ENCODE data around the gene EPB41L5.
"Not testable (repeated sequence)": the region's sequence is repeated elsewhere in the genome, so short reads cannot be mapped to it uniquely, and the experiment has no call there.

The EPB41L5 gene

DNA sequence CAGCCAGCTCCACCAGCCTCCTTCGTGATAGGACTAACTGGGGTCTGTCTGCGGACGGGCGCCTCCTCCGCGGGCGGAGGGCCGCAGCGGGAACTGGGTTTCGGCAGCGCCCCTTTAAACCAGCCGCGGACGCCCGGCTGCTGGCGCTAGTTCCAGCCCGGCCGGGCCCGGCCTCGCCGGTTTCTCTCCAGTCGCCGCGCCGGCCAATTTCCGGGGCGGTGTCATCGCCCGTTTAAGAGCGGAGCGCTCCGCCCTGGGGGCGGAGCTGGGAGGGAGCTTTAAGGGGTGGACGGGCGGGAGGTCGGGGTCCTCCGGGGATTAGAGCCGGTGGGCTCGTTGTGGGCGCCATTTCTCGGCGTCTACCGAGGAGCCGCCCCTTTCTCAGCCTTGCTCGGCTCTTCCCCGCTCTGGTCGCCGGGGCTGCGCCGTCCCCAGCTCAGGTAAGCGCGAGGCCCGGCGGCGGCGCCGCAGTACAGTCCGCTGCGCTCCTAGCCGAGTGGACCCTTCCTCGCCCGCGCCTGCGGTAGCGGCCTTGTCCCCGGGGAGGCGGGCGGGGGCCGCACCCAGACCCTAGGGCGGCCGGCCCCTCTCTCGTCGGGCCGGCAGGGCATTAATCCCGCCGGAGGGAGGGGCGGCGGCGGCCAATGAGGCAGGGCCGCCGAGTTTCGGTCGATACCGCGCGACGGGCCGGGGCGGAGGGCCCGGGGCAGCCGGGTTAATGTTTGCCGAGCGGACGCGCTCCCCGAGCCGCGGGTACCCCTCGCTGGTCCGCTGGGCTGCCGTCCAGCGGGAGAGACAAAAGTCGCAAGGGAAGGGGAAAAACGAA is at the start of gene EPB41L5:
Gene EPB41L5 (plus strand): TSS at position 307 of the 826 bp plus-strand sequence. CDS start 6,008 bp downstream, outside the sequence.
- peak; percentile 83 for DNase-seq

- DNase-seq, result no peak
Measured at GRCh38 chr2:119981896-119982295, 31.0 kb upstream of the EPB41L5 start.

DNA sequence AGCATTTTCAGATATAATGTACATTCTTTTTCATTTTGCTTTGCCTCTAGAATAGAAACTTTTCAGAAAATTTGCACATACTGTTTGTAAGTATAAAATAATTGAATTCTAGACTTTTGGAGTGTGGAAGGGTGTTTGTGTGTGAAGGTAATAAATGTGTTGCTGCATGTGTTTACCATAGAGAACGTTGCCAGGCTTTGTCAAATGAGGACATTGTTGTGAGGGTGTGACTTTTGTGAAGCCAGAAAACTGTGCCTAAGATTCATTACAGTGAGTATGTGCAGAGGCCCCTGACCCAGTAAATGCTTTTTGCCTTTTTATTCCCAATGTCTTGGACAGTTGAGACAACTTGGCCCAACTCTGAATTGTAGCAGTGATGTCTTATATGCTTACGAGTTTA is 30.4 kb upstream of the EPB41L5 start:
- no peak for DNase-seq

- no peak for DNase-seq
Measured at GRCh38 chr2:119983108-119983507, 29.8 kb upstream of the EPB41L5 start.

- DNase-seq, result no peak
Measured at GRCh38 chr2:119996148-119996547, 16.7 kb upstream of the EPB41L5 start.

- DNase-seq, result not testable (repeated sequence)
Measured at GRCh38 chr2:119996896-119997891, 15.7 kb upstream of the EPB41L5 start.

DNA sequence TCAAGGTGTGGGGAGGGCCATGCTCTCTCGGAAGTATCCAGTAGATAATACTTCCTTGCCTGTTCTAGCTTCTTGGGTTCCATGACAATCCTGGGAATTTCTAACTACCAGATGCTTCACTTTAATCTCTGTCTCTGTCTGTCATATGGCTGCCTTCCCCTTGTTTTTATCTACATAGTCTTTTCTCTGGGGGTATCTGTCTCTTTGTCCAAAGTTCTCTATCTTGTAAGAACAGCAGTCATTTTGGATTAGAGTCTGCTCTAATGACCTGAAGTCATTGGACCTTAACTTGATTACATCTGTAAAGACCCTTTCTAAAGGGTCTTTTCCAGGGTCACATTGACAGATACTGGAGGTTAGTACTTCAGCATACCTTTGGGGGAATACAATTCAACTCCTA is 11.4 kb upstream of the EPB41L5 start:
- no peak for DNase-seq

DNA sequence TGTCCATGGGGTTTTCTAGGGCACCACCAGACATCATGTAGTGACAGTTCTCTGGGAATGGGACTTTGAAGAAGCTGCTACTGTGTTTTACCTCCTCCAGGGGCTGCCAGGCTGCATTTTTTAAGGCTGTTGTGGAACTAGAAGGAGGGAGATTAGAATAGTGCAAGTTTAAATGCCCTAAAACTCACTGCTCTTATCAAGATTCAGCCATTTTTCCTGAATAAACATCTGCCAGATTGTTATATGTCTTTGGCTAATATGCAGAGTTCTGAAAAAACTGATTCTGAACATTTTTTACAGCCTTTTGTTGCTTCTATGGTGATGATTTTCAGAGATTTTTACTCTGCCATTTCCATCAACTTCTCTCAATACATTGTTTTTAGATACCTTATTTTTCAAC is 8.6 kb upstream of the EPB41L5 start:
- no peak for DNase-seq

DNA sequence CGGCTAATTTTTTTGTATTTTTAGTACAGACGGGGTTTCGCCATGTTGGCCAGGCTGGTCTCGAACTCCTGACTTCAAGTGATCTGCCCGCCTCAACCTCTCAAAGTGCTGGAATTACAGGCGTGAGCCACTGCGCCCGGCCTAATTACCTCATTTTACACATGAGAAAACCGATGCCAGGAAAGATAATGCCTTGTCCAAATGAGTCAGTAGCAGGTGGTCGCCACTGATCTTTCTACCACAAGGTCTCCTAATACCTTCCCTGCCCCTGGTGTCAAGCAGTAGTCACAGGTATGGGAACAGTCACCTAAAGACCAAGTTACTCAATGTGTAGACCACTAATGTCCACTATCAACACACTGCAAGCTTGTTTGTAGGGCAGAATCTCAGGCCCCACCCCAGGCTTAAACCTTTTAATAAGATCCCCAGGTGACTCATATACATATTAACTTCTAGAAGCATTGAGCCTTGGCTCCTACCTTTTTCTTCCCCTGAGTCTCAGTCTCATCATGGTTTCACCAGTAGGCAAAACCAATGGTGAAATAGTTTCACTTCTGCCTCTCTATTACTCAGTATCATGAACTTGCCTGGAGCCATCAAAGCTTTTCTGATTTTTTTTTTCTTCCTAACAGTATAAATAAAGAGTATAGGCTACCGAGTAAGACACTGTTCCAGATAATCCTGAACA is 6.9 kb upstream of the EPB41L5 start:
- DNase-seq, result no peak

DNA sequence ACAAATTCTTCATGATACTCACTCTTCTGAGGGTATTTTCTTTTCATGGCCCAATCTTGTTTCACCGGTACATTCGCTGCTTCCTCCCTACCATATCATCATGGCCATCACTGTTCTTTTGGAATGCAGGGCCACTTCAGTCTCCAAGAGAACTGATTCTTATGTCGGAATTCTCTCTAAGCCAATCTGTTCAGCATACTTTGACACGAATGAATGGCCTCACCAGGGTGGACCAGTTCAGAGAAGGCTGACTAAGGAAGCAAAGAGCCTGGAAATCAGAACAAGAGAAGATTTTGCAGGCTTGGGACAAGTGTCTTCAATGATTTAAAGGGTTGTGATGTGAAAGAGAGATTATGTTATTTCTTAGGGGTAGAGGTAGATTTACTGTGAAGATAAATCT is 5.0 kb upstream of the EPB41L5 start:
- no peak for DNase-seq

- DNase-seq, result no peak
Measured at GRCh38 chr2:120012363-120012762, 514 bp upstream of the EPB41L5 start.

GRCh38 chr2:120013597-120014223 is 833 bp downstream of the EPB41L5 start:
- DNase-seq, result no peak

GRCh38 chr2:120014226-120014980 is 1.5 kb downstream of the EPB41L5 start:
- no peak for DNase-seq

DNA sequence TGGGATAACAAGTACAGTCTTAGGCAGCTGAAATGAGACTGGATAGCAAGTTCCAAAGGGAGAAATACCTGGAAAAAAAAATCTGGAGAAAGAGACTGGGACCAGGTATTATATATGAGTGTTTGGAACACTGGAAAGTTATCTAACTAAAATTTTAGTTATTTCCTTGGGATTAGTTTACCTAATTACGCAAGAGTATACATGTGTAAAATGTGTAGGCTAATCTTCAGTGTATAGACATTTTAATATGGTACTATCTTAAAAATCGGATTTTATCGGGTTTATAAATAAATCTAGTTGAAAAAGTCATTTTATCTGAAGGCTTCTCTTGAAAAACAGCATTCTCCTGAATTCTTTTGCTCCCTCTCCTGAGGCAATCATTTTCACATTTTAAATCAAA is 3.9 kb downstream of the EPB41L5 start:
- no peak for DNase-seq

- DNase-seq, result no peak
Measured at GRCh38 chr2:120017201-120017600, 4.3 kb downstream of the EPB41L5 start.

DNA sequence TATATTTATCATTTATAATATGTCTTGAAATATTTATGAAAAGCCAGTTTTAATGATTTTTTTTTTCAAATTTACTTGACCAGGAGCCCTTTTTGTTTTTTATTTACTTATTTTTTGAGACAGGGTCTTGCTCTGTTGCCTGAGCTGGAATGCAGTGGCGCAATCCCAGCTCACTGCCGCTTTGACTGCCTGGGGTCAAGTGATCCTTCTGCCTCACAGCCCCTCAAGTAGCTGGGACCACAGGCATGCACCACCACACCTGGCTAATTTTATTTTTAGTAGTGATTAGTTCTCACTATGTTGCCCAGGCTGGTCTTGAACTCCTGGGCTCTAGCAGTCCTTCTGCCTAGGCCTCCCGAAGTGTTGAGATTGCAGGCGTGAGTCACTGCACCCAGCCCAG is 5.7 kb downstream of the EPB41L5 start:
- DNase-seq, result no peak

- DNase-seq, result no peak
Measured at GRCh38 chr2:120020554-120020953, 7.7 kb downstream of the EPB41L5 start.

- not testable (repeated sequence) for DNase-seq
Measured at GRCh38 chr2:120022505-120022904, 9.6 kb downstream of the EPB41L5 start.

DNA sequence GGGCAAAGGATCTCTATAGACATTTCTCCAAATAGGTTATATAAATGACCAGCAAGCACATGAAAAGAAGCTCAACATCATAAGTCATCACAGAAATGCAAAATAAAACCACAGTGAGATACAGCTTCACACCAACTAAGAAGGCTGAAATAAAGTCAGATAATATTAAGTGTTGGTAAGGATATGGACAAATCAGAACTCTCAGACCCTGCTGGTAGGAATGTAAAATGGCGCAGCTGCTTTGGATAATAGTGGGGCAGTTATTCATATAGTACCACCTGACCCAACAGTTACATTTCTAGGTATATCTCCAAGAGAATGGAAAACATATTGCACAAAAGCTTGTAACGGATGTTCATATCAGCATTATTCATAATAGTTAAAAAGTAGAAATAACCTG is 14.0 kb downstream of the EPB41L5 start:
- no peak for DNase-seq

GRCh38 chr2:120028795-120029194 is 15.9 kb downstream of the EPB41L5 start:
- no peak for DNase-seq

All from activated CD4-positive, alpha-beta T cell treated with anti-CD3 and anti-CD28 coated beads, Interleukin-2, amount 50 U/mL, for 16 hours (primary cell).